ENCODE data around the gene RIC3. TPM values are rescaled to one million over a fixed set of nuclear protein-coding genes. Genes with fewer than 3 reads are reported as not detected.

The RIC3 gene
- total RNA-seq, 1 experiment from 2014 or later, result 23.7 TPM

GRCh38 chr11:8084352-8084751 lies 84.5 kb downstream of the RIC3 start:
- Histone ChIP-seq H2BK120ac (ENCODE audit: low read depth, low read length, poor library complexity, severe bottlenecking) (no peak overlapping the region), H3K79me1 (ENCODE audit: insufficient read depth, low read depth, low read length, poor library complexity, severe bottlenecking) (no peaks in the 10 kb centered on the region), H3K18ac (ENCODE audit: insufficient read length, low read depth, low read length) (no peak overlapping the region), H3K79me2 (ENCODE audit: insufficient read depth, low read length) (no peaks in the 10 kb centered on the region), H4K91ac (ENCODE audit: insufficient read length, low read depth, low read length) (no peak overlapping the region), H2BK20ac (ENCODE audit: low read depth, low read length, poor library complexity, severe bottlenecking) (no peak overlapping the region), H3K56ac (ENCODE audit: insufficient read length, low read depth, low read length) (no peak overlapping the region), H3K14ac (ENCODE audit: insufficient read depth, low read length) (no peak overlapping the region), H2BK15ac (ENCODE audit: low read depth, low read length) (no peak overlapping the region), H4K20me1 (ENCODE audit: control insufficient read depth, insufficient read depth, insufficient read length) (no peaks in the 10 kb centered on the region), H2BK5ac (ENCODE audit: insufficient read length, low read length) (no peak overlapping the region), H4K8ac (replicated peaks; ENCODE audit: insufficient read length, low read depth, low read length) (no peak overlapping the region), H4K5ac (ENCODE audit: insufficient read length, low read depth, low read length) (no peak overlapping the region), H3K27ac (ENCODE audit: insufficient read length, low read depth, low read length) (no peak overlapping the region), H3K27me3 (ENCODE audit: insufficient read depth, low read length) (peaks cover 2% of the 10 kb centered on the region; the same call in 1 of the 2 replicates), H2BK12ac (ENCODE audit: insufficient read length, low read depth, low read length) (no peak overlapping the region), H3T11ph (ENCODE audit: low read length) (no peak overlapping the region), H3K4ac (ENCODE audit: low read depth, low read length) (no peak overlapping the region), H3K23me2 (ENCODE audit: insufficient read length, low read depth, low read length, poor library complexity, severe bottlenecking) (peaks cover 6% of the 10 kb centered on the region), H3K4me2 (ENCODE audit: insufficient read depth, insufficient read length, low read length) (no peak overlapping the region), H2AK5ac (ENCODE audit: insufficient read length, low read length) (no peak overlapping the region), H3K9me3 (ENCODE audit: control insufficient read depth, low read depth, low read length) (no peaks in the 10 kb centered on the region), H3K9ac (ENCODE audit: extremely low read depth, insufficient read length, low read length) (no peak overlapping the region), H3K23ac (ENCODE audit: insufficient read length, low read depth, low read length) (no peak overlapping the region), H2AFZ (ENCODE audit: low read length) (no peak overlapping the region), H3K4me1 (ENCODE audit: insufficient read depth, low read length) (peaks cover 10% of the 10 kb centered on the region; the same call in 1 of the 2 replicates)
- Mint-ChIP-seq H3K27me3 (ENCODE audit: low read depth) (peaks cover 31% of the 10 kb centered on the region), H3K4me1 (peaks cover 58% of the 10 kb centered on the region in 2 experiments), H3K4me3 (peak overlapping the region in 1 of 2 experiments; percentile 66; a peak in 2 of 5 replicates), H3K27ac (no peak overlapping the region), H3K36me3 (ENCODE audit: insufficient read depth in 1 of 3, low read depth in 3 of 3) (no peaks in the 10 kb centered on the region; a peak in 1 of 7 replicates), H3K9me3 (no peaks in the 10 kb centered on the region)
- DNase-seq, result no peak
- TF ChIP-seq CTCF (conservative IDR thresholded peaks at IDR 0.05), result no peak
- WGBS (ENCODE audit: extremely low coverage, insufficient read length, low lambda C conversion rate), result no CpG with 5 or more reads among the region's 6 CpGs

Data from H9 (cell line).